Right lobe of liver (tissue), 6 donors: ENCODE data around the gene PLBD2. TPM values are rescaled to one million over a fixed set of nuclear protein-coding genes. Genes with fewer than 3 reads are reported as not detected.

Experiments
- ATAC-seq, 4 donors: fragments of 200-7000 bp; cut with Tn5 transposase; one replicate each; pipeline ENCODE4 v1.9.1; 2020; ENCODE audit warnings: mild to moderate bottlenecking in 4 of 4, moderate library complexity in 4 of 4
- DNase-seq, 3 donors: peaks; one replicate each; pipeline ENCODE4 v3.0.0-alpha.2; 2020
- H3K27ac ChIP-seq, 3 donors: fragments of 200-600 bp; one replicate each; pipeline ENCODE4 v1.8.0; 2022
- H3K27me3 ChIP-seq, 2 donors: fragments of 200-600 bp; one replicate each; pipeline ENCODE4 v1.8.0; 2022
- H3K36me3 ChIP-seq, 4 donors: fragments of 200-600 bp; sonication (generic) in 1 of 4; one replicate each; pipeline versions ENCODE4 v1.5.1 to v1.8.0; 2017 to 2022; ENCODE audit warnings: control low read depth in 1 of 4
- H3K4me1 ChIP-seq, 4 donors: fragments of 200-600 bp; sonication (generic) in 1 of 4; one replicate each; pipeline versions ENCODE4 v1.5.1 to v1.8.0; 2017 to 2022; ENCODE audit warnings: control low read depth in 1 of 4
- H3K4me3 ChIP-seq, 3 donors: fragments of 200-600 bp; one replicate each; pipeline ENCODE4 v1.8.0; 2022
- H3K9me3 ChIP-seq, 4 donors: fragments of 200-600 bp; sonication (generic) in 1 of 4; one replicate each; pipeline versions ENCODE4 v1.5.1 to v1.8.0; 2017 to 2022; ENCODE audit warnings: control low read depth in 1 of 4
- POLR2A ChIP-seq: fragments of 450-650 bp; IDR thresholded peaks from one replicate; pipeline ENCODE4 v1.6.1; 2017; ENCODE audit warnings: antibody characterized with exemption, mild to moderate bottlenecking
- WGBS: methylation state at CpG from one replicate; pipeline ENCODE4 v1.1.6; 2018; ENCODE audit warnings: low coverage, low lambda C conversion rate; ENCODE audit not compliant: insufficient coverage; ENCODE audit errors: missing lambda C conversion rate; 5-methylcytosine and 5-hydroxymethylcytosine counted together
- intact Hi-C, 2 donors: fragments of 100-400 bp; cut with DNase I; formaldehyde crosslinking; loops; one replicate each; pipeline versions ENCODE4 v1.11.2 to v1.14.1; 2022
- total RNA-seq, 6 experiments: library from RNA; depleted of rRNA in 2 of 6; stranded (reverse); fragments of >200 nt in 2 of 6; fragmentation: NEBNext Ultra II Directional in 3 of 6; extraction: Animal tissue kit (Norgen Biotek cat#: 25700) in 3 of 6; gene quantifications; one replicate each; pipeline versions ENCODE4 v1.1.0 to v1.2.4, GENCODE V29; 2016 to 2023
- TF ChIP-seq, protein P1 (sequence below), 4 donors: fragments of 200-600 bp in 3 of 4; fragments of 450-650 bp in 1 of 4; IDR thresholded peaks; one replicate each; pipeline versions ENCODE4 v1.5.1 to v1.8.0; 2016 to 2022; ENCODE audit warnings: antibody characterized with exemption in 4 of 4, mild to moderate bottlenecking in 2 of 4
- donor health status: DM: no; HTN: yes; CAD: no.
- donor health status: DM: no; HTN: no; CAD: no.
- donor health status: DM: no; HTN: no; CAD: no.
- donor health status: DM: no; HTN: yes; CAD: no.
- donor health status: DM: no; HTN: yes; CAD: no.

PLBD2 gene
- total RNA-seq, 6 experiments from 2014 or later = 18.4 to 34.1 (median 28.8) TPM

DNA sequence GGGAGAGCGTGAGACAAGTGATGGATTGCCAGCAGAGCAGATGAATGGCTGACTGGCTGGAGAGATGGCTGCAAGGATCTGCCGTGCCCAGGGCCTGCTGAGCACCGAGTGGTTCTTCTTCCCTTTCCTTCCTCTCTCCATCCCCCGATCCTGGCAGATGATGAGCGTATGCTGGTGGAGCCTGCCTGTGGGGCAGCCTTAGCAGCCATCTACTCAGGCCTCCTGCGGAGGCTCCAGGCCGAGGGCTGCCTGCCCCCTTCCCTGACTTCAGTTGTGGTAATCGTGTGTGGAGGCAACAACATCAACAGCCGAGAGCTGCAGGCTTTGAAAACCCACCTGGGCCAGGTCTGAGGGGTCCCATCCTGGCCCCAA is 79.3 kb downstream of the PLBD2 start:
- DNase-seq = no peak
- Histone ChIP-seq H3K27ac (no peak overlapping the region), H3K36me3 (no peaks in the 10 kb centered on the region), H3K9me3 (no peaks in the 10 kb centered on the region), H3K27me3 (no peaks in the 10 kb centered on the region), H3K4me1 (no peaks in the 10 kb centered on the region), H3K4me3 (no peak overlapping the region)
- TF ChIP-seq POLR2A = no peak
- TF ChIP-seq, protein P1, sequence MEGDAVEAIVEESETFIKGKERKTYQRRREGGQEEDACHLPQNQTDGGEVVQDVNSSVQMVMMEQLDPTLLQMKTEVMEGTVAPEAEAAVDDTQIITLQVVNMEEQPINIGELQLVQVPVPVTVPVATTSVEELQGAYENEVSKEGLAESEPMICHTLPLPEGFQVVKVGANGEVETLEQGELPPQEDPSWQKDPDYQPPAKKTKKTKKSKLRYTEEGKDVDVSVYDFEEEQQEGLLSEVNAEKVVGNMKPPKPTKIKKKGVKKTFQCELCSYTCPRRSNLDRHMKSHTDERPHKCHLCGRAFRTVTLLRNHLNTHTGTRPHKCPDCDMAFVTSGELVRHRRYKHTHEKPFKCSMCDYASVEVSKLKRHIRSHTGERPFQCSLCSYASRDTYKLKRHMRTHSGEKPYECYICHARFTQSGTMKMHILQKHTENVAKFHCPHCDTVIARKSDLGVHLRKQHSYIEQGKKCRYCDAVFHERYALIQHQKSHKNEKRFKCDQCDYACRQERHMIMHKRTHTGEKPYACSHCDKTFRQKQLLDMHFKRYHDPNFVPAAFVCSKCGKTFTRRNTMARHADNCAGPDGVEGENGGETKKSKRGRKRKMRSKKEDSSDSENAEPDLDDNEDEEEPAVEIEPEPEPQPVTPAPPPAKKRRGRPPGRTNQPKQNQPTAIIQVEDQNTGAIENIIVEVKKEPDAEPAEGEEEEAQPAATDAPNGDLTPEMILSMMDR (IDR thresholded peaks at IDR 0.05) = no peak
- intact Hi-C loops = loop anchor here (10.0 kb wide), 2 partner anchors 123 to 243 kb away; no protein-coding TSS in a partner anchor
- ATAC-seq = no peak
- WGBS = 91% methylated on average over 4 of the region's 9 CpGs

DNA sequence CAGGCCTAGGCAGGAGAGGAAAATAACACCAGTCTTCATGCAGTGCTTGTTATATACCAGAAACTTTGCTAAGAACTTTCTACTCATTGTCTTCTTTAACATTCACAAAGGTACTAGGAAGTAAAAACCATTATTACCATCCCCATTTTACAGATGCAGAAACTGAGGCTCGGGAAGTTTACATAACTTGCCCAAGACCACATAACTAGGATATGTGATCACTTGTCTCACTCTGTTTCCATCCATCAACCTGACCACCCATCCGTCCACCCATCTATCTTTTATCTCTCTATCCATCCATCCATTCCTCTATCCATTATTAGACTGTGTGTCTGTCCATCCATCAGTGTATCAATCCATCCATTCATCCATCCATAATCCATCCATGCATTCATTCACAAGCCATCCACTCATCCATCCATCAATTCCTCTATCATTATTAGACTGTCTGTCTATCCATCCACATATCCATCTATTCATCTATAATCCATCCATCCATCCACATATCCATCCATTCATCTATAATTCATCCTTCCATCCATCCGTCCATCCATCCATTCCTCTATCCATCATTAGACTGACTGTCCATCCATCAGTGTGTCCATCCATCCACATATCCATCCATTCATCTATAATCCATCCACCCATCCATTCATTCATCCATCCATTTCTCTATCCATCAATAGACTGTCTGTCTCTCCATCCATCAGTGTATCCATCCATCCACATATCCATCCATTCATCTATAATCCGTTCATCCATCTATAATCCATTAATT is 80.3 kb downstream of the PLBD2 start:
- H3K4me1 ChIP-seq = no peaks in the 10 kb centered on the region
- DNase-seq = no peak
- 71% methylated on average over 4 of the region's 4 CpGs for WGBS
- no peak for TF ChIP-seq POLR2A
- TF ChIP-seq, protein P1 (IDR thresholded peaks at IDR 0.05) = no peak
- intact Hi-C loops = loop anchor here (10.0 kb wide), 2 partner anchors 124 to 244 kb away; no protein-coding TSS in a partner anchor
- no peak for ATAC-seq
- no peaks in the 10 kb centered on the region for H3K27me3 ChIP-seq
- no peaks in the 10 kb centered on the region for H3K36me3 ChIP-seq
- no peak overlapping the region for H3K4me3 ChIP-seq
- H3K27ac ChIP-seq = no peak overlapping the region
- no peaks in the 10 kb centered on the region for H3K9me3 ChIP-seq

DNA sequence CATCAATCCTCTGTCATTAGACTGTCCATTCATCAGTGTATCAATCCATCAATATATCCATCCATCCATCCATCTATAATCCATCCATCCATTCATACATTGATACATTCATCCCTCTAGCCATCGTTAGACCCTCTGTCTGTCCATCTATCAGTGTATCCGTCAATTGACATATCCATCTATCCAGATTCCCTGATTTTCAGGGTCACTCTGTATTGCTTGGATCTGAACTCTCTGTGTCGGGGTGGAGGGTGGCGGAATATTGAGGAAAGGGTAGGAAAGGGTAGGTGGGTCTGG is 80.9 kb downstream of the PLBD2 start:
- Histone ChIP-seq H3K4me3 (no peak overlapping the region), H3K27me3 (no peaks in the 10 kb centered on the region), H3K9me3 (no peaks in the 10 kb centered on the region), H3K36me3 (no peaks in the 10 kb centered on the region), H3K27ac (no peak overlapping the region), H3K4me1 (no peaks in the 10 kb centered on the region)
- ATAC-seq = no peak
- intact Hi-C loops = loop anchor here (10.0 kb wide), 2 partner anchors 124 to 244 kb away; no protein-coding TSS in a partner anchor
- 36% methylated on average over 4 of the region's 4 CpGs for WGBS
- no peak for TF ChIP-seq POLR2A
- TF ChIP-seq, protein P1 (IDR thresholded peaks at IDR 0.05) = no peak
- DNase-seq = no peak

DNA sequence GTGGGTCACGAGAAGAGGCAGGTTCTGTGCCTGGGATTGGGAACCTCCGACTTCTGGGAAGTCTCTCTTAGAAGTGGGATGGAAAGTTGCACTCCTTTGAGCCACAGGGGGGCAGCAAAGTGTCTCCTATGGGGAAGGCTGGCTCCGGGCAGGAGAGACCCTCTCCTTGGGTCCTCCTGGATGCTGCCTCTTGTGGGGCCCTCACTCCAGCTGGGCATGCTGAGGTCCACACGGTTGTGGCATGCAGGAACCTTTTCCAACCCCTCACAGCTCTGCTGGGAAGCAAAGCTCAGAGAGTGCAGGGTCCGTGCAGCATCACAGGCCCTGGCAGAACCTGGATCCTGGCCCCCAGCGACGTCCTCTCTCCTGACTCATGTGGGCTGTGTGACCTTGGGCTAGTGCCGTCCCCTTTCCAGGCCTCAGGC is 81.2 kb downstream of the PLBD2 start:
- TF ChIP-seq POLR2A = no peak
- TF ChIP-seq, protein P1 (IDR thresholded peaks at IDR 0.05) = peak; percentile 37 to 56 (median 55)
- no peak for DNase-seq
- H3K27me3 ChIP-seq = no peaks in the 10 kb centered on the region
- intact Hi-C loops = loop anchor here (10.0 kb wide), 2 partner anchors 125 to 245 kb away; no protein-coding TSS in a partner anchor
- WGBS = 6% methylated on average over 3 of the region's 8 CpGs
- no peaks in the 10 kb centered on the region for H3K9me3 ChIP-seq
- H3K4me1 ChIP-seq = no peaks in the 10 kb centered on the region
- H3K36me3 ChIP-seq = no peaks in the 10 kb centered on the region
- peak; percentile 54 to 69 (median 62) for ATAC-seq
- H3K4me3 ChIP-seq = no peak overlapping the region
- no peak overlapping the region for H3K27ac ChIP-seq
